ENCODE data around the gene MFSD2A. TPM values are rescaled to one million over a fixed set of nuclear protein-coding genes. Genes with fewer than 3 reads are reported as not detected.
"Not testable (repeated sequence)": the region's sequence is repeated elsewhere in the genome, so short reads cannot be mapped to it uniquely, and the experiment has no call there.

The MFSD2A gene
- total RNA-seq, 1 donor from 2014 or later = 108 TPM

GRCh38 chr1:39964552-39964951 lies 9.6 kb downstream of the MFSD2A start:
- ATAC-seq (no peak), DNase-seq (ENCODE audit: low spot score) (no peak)

DNA sequence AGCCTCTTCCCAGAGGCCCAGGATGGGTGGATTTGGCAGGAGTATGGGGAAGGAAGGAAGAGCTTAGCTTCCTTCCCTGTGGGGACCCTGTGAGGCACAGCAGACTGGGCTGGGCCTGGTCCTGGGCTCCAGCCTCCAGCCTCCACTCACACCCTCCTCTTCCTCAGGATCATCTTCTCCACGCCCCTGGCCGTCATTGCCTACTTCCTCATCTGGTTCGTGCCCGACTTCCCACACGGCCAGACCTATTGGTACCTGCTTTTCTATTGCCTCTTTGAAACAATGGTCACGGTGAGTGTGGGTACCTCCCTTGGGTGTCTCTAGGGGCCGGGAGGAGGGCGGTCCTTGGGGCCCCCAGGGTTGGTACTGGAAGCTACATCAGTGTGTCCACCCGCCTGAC lies 10.1 kb downstream of the MFSD2A start:
- DNase-seq (ENCODE audit: low spot score) (no peak), ATAC-seq (no peak)

GRCh38 chr1:39969048-39969447 lies 14.1 kb downstream of the MFSD2A start:
- ATAC-seq = peak; percentile 2
- no peak for DNase-seq (ENCODE audit: low spot score)

DNA sequence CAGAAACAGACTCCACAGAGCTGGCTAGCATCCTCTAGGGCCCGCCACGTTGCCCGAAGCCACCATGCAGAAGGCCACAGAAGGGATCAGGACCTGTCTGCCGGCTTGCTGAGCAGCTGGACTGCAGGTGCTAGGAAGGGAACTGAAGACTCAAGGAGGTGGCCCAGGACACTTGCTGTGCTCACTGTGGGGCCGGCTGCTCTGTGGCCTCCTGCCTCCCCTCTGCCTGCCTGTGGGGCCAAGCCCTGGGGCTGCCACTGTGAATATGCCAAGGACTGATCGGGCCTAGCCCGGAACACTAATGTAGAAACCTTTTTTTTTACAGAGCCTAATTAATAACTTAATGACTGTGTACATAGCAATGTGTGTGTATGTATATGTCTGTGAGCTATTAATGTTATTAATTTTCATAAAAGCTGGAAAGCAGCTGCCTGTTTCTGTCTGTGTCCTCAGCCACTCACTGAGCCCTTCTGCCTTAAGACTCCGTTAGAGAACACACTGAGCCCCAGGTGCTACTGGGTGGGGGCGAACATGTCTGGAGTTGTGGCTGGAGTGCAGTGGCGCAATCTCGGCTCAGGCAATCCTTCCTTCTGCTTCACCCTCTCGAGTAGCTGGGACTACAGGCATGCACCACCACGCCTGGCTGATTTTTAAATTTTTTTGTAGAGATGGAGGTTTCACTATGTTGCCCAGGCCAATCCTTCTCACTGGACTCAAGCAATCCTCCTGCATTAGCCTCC lies 14.8 kb downstream of the MFSD2A start:
- no peak for DNase-seq (ENCODE audit: low spot score)
- peak; percentile 1 for ATAC-seq

GRCh38 chr1:39970274-39970673 lies 15.3 kb downstream of the MFSD2A start:
- DNase-seq (ENCODE audit: low spot score) (no peak), ATAC-seq (no peak)

DNA sequence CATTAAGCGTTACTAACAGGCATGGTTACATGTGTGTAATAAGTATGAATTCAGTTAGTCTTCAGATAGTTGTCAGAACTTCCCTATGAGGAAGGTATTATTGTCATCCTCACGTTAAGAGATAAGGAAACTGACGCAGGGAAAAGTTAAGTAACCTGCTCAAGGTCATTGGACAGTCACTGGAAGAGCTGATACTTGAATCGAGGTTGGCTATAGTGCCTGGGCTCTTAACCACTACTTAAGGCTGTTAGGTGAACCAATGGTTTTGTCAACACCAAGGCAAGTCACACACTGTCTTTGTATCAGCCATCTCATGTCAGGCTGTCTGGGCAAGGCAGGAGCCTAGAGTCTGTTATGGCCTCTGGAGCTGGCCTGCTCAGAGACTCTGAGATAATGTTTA lies 16.2 kb downstream of the MFSD2A start:
- no peak for DNase-seq (ENCODE audit: low spot score)
- ATAC-seq = peak; percentile 8

GRCh38 chr1:39973503-39974135 lies 18.7 kb downstream of the MFSD2A start:
- peak; percentile 88 for ATAC-seq
- peak; percentile 84 for DNase-seq (ENCODE audit: low spot score)

DNA sequence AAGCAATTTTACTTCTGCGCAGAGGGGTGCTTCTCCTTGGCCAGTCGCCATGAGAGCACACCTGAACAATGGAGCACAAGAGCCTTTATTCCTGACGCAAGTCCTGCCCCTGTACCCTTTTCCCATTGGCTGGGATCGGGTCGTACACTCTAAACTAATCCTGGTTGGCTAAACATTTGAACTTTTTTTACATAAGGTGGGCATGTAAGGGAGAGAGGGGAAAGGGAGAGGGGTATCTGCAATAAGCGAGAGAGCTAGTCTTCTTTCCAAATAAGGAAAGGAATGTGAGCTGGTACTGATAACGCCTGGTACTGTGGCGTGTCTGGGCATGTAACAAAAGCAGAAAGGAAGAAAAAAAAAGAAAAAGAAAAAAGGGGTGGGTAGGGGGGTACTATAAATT lies 21.8 kb downstream of the MFSD2A start:
- DNase-seq (ENCODE audit: low spot score) (no peak), ATAC-seq (no peak)

GRCh38 chr1:39977202-39977601 lies 22.3 kb downstream of the MFSD2A start:
- ATAC-seq (no peak), DNase-seq (ENCODE audit: low spot score) (no peak)

- no peak for ATAC-seq
Observed at GRCh38 chr1:39979654-39980053, 24.7 kb downstream of the MFSD2A start.

GRCh38 chr1:39980555-39981313 lies 25.8 kb downstream of the MFSD2A start:
- ATAC-seq (no peak), DNase-seq (ENCODE audit: low spot score) (no peak)

More at GRCh38 chr1:39979654-39980053, 24.7 kb downstream of the MFSD2A start:
- no peak for DNase-seq (ENCODE audit: low spot score)

DNA sequence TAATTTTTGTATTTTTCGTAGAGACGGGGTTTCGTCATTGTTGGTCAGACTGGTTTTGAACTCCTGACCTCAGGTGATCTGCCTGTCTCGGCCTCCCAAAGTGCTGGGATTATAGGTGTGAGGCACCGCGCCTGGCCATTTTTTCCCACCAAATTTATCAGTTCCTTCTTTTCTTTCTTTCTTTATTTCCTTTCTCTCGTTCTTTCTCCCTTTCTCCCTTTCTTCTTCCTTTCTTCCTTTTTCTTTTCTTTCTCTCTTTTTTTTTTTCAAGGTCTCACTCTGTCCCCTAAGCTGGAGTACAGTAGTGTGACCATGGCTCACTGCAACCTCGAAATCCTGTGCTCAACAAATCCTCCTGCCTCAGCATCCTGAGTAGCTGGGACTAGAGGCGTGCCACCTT lies 26.4 kb downstream of the MFSD2A start:
- DNase-seq (ENCODE audit: low spot score) = no peak
- no peak for ATAC-seq

GRCh38 chr1:39981945-39982344 lies 27.0 kb downstream of the MFSD2A start:
- ATAC-seq (no peak), DNase-seq (ENCODE audit: low spot score) (no peak)

DNA sequence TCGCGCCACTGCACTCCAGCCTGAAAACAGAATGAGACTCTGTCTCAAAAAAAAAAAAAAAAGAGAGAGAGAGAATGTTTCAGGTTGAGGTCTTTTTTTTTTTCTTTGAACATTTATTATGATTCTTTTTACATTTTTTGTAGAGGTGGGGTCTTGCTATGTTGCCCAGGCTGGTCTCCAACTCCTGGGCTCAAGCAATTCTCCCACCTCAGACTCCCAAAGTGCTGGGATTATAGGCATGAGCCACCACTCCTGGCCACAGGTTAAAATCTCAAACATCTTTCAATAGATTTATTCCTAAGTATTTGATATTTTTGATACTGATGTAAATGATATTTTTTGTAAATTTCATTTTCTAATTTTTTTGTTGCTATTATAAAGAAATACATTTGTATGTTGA lies 29.5 kb downstream of the MFSD2A start:
- not testable (repeated sequence) for ATAC-seq; DNase-seq (ENCODE audit: low spot score)

GRCh38 chr1:39984951-39985350 lies 30.0 kb downstream of the MFSD2A start:
- ATAC-seq (no peak), DNase-seq (ENCODE audit: low spot score) (no peak)

GRCh38 chr1:39987869-39988268 lies 32.9 kb downstream of the MFSD2A start:
- no peak for ATAC-seq
- DNase-seq (ENCODE audit: low spot score) = no peak

GRCh38 chr1:39988618-39989343 lies 33.8 kb downstream of the MFSD2A start:
- DNase-seq (ENCODE audit: low spot score) = no peak
- no peak for ATAC-seq

DNA sequence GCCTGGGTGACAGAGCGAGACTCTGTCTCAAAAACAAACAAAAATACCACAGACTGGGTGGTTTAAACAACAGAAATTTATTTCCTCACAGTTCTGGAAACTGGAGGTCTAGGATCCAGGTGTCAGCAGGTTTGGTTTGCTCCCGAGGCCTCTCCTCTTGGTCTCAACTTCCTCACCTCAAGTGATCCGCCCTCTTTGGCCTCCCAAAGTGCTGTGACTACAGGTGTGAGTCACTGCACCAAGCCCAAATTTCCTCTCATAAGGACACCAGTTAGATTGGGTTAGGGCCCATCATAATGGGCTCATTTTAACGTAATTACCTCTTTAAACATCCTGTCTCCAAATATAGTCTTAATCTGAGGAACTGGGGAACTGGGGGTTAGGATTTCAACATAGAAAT lies 35.5 kb downstream of the MFSD2A start:
- ATAC-seq (no peak), DNase-seq (ENCODE audit: low spot score) (no peak)

GRCh38 chr1:39992234-39992633 lies 37.3 kb downstream of the MFSD2A start:
- no peak for DNase-seq (ENCODE audit: low spot score)
- ATAC-seq = no peak

- DNase-seq (ENCODE audit: low spot score) = no peak
- no peak for ATAC-seq
Observed at GRCh38 chr1:39992888-39993287, 37.9 kb downstream of the MFSD2A start.

DNA sequence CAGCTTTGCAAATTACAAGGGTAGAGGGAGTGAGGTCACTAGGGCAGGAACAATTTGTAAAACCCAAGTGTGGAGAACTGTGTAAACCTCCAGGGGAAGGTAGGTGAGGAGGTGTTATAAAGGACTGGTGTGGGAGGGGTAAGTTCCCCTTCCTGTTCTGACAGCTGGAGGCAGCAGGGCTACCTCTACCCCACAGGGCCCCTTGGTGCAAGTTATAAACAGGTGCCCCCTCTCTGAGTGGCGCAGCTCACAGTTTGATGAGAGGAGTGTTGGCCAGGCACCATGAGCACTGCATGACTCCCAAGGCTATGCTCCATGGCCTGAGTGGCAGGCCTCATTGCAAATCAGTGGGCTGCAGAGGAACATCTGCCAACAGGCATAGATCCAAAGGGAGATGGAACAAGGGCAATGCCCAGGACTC lies 41.0 kb downstream of the MFSD2A start:
- ATAC-seq (no peak), DNase-seq (ENCODE audit: low spot score) (no peak)

Measured in left lobe of liver (tissue), 2 donors.